GM18861 (cell line): ENCODE measurements around the gene KCNC3.

ENCODE experiments used
- ATAC-seq: cut with Tn5 transposase; IDR thresholded peaks from one replicate; pipeline ENCODE4 v1.9.1; 2021; ENCODE audit not compliant: unreplicated experiment

KCNC3 gene

GRCh38 chr19:50312967-50313811 is 16.0 kb downstream of the KCNC3 start:
- no peak for ATAC-seq

DNA sequence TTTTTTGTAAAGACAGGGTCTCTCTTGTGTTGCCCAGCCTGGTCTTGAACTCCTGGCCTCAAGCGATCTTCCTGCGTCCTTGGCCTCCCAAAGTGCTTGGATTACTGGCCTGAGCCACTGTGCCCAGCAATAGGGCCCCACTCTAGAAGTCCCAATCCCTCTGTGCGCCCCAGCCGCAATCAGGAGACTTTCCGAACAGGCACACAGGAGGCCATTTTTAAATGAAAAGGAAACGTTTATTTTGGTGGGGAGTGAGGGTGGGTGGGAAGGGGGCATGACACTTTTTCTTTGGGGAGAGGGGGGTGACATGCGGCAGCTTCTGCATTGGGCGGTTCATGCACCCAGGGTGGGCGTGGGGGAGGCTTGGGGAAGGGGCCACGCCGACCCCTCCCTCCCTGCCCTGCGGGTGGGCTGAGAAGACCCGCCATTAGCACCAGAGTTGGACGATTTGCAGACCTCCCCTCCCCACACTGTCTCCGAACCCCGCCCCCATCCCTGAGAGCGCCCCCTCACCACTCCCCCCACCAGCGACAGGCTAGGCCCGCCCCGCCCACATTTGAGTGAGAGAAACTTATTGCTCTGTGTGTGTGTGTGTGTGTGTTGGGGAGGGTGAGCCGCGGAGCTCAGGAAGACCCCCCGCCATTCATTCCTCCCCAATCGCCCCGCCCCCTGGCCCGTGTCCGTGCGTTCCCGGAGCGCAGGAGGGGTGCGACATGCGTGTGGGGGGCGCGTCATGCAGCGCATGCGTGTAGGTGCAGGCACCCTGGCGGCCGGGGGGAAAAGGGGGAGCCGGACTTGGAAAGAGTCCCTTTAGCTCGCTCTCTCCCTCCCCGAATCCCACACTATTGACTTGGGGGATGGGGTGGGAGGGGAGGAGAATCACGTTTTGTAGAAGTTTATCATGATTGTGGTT is 17.2 kb downstream of the KCNC3 start:
- no peak for ATAC-seq

- ATAC-seq: no peak
These were observed 18.3 kb downstream of the KCNC3 start for GRCh38 chr19:50310759-50311465.

DNA sequence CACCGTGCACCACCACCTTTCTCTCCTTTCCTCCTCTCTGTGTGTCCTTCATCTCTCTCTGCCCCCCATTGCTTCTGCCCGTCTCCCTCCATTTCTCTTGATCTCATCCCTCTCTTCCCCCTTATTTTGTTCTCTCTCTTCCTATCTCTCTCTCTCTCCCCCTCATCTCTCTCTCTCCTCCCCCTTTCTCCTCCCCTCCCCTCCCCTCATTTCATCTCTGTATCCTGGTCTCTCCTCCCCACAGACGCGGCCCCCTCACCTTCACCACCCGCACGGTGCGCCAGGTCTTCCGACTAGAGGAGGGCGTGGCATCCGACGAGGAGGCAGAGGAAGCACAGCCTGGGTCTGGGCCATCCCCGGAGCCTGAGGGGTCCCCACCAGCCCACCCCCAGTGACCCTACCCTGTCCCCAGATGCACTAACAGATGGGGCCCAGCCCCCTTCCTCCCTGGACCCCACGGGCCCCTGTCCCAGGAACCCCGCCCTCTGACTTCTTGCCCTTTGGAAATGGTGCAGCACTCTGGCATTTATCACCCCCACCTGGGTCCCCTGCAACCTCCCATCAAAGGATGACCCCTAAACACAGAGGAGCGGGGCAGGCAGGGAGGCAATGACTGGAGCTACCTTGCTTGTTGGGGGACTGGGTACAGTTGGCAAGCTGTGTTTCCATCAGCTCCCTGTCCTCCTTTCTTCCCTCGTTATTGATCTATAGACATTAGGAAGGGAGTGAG is 19.6 kb downstream of the KCNC3 start:
- no peak for ATAC-seq

DNA sequence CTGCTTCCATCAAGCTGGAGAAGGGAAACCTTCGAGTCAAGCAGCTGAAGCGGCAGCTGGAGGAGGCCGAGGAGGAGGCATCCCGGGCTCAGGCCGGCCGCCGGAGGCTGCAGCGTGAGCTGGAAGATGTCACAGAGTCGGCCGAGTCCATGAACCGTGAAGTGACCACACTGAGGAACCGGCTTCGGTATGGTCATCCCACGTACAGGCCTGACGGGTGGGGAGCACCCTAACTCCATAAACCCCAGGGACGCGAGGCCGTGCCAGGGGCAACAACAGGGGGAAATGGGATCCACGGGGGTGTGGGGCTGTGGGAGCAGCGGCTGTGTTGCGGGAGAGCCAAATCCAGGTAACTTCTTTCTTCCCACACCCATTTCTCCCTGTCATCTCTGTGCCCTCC is 20.2 kb downstream of the KCNC3 start:
- ATAC-seq: no peak

GRCh38 chr19:50303558-50303957 is 25.6 kb downstream of the KCNC3 start:
- no peak for ATAC-seq

GRCh38 chr19:50301607-50301971 is 27.6 kb downstream of the KCNC3 start:
- ATAC-seq: no peak

GRCh38 chr19:50300814-50301606 is 28.2 kb downstream of the KCNC3 start:
- ATAC-seq: no peak

GRCh38 chr19:50300051-50300450 is 29.1 kb downstream of the KCNC3 start:
- no peak for ATAC-seq

DNA sequence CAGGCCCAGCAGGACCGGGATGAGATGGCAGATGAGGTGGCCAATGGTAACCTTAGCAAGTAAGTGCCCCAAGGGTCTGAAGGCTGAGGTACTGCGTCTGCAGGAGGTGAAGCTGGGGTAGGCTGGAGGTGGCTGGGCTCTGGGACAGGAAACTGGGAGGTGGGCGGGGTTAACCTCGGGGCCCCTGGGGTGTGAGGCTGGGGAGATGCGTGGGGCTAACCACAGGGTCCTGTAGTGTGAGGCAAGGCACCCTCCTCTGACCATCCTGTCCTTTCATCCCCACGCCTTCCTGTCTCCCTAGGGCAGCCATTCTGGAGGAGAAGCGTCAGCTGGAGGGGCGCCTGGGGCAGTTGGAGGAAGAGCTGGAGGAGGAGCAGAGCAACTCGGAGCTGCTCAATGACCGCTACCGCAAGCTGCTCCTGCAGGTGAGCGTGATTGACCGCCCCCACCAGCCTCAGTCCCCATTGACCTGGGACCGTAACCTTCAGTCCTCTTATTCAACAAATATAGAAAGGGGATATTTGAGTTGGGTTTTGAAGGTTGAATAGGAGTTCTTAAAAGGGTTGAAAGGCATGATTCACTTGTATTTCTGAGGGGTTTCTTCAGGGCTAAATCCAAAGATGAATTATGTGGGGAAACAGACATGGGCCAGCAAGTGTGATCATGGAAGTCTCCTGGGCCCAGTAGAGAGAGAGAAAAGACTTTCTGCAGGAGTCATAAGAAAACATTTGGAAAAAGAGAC is 35.7 kb downstream of the KCNC3 start:
- no peak for ATAC-seq

GRCh38 chr19:50292216-50292827 is 36.9 kb downstream of the KCNC3 start:
- ATAC-seq: no peak

GRCh38 chr19:50290775-50291174 is 38.4 kb downstream of the KCNC3 start:
- no peak for ATAC-seq

- no peak for ATAC-seq
These were observed 39.2 kb downstream of the KCNC3 start for GRCh38 chr19:50290011-50290410.

DNA sequence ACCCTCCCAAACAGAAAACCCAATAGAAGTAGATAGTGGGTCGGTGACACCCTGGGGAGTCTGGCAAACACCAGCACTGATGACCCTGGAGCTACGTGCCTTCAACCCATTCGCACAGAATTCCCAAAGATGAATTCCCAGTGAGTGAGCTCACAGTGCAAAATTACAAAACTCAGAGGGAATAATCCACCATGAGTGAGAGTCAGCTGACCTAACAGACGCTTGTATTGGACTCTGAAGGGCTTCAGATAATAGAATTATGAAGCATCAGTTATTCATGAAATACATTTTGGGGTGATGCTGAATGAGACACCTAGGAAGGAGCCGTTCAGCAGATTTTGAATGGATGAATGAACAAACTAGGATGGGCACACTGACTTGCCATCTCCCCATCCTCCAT is 40.2 kb downstream of the KCNC3 start:
- no peak for ATAC-seq

GRCh38 chr19:50287331-50287730 is 41.8 kb downstream of the KCNC3 start:
- ATAC-seq: no peak

- no peak for ATAC-seq
These were observed 42.7 kb downstream of the KCNC3 start for GRCh38 chr19:50286443-50286842.

- ATAC-seq: no peak
These were observed 43.3 kb downstream of the KCNC3 start for GRCh38 chr19:50285833-50286232.

- no peak for ATAC-seq
These were observed 47.7 kb downstream of the KCNC3 start for GRCh38 chr19:50281491-50281890.

- no peak for ATAC-seq
These were observed 48.2 kb downstream of the KCNC3 start for GRCh38 chr19:50280983-50281382.
